Neuronal stem cell (in vitro differentiated cells): Measurements from ENCODE around the gene RABL6.
"Not testable (repeated sequence)": the region's sequence is repeated elsewhere in the genome, so short reads cannot be mapped to it uniquely, and the experiment has no call there.

Experiments
- DNase-seq: peaks from one replicate; pipeline ENCODE4 v3.0.0-alpha.2; 2013; ENCODE audit warnings: low spot score
- H2AFZ ChIP-seq: one replicate; pipeline ENCODE4 v1.6.1; 2013; ENCODE audit warnings: mild to moderate bottlenecking, low read length, inconsistent platforms
- H2AK5ac ChIP-seq: 2 replicates; pipeline ENCODE4 v1.6.1; 2013; ENCODE audit warnings: low read depth, mild to moderate bottlenecking, inconsistent platforms, low read length, moderate library complexity, mixed read lengths
- H2BK120ac ChIP-seq: 2 replicates; pipeline ENCODE4 v1.6.1; 2013; ENCODE audit warnings: low read depth, mild to moderate bottlenecking, inconsistent platforms, low read length, moderate library complexity, mixed read lengths
- H2BK12ac ChIP-seq: one replicate; pipeline ENCODE4 v1.6.1; 2013; ENCODE audit warnings: low read length, inconsistent platforms
- H2BK15ac ChIP-seq: 2 replicates; pipeline ENCODE4 v1.6.1; 2013; ENCODE audit warnings: mild to moderate bottlenecking, low read length, inconsistent platforms, mixed read lengths
- H2BK5ac ChIP-seq: one replicate; pipeline ENCODE4 v1.6.1; 2013; ENCODE audit warnings: inconsistent platforms, mild to moderate bottlenecking, low read length, moderate library complexity
- H3K14ac ChIP-seq: one replicate; pipeline ENCODE4 v1.6.1; 2013; ENCODE audit warnings: low read length, inconsistent platforms
- H3K18ac ChIP-seq: 2 replicates; pipeline ENCODE4 v1.6.1; 2013; ENCODE audit warnings: low read length, inconsistent platforms
- H3K23ac ChIP-seq: 2 replicates; pipeline ENCODE4 v1.6.1; 2013; ENCODE audit warnings: low read depth, mild to moderate bottlenecking, mixed read lengths, low read length, inconsistent platforms; ENCODE audit not compliant: poor library complexity
- H3K27ac ChIP-seq: replicated peaks from 3 replicates; pipeline ENCODE4 v1.5.1; 2013; ENCODE audit warnings: low read length, inconsistent platforms
- H3K27me3 ChIP-seq, 3 experiments: 2 replicates each; pipeline ENCODE4 v1.6.1; 2013; ENCODE audit warnings: low read length in 3 of 3, mild to moderate bottlenecking in 2 of 3, inconsistent platforms in 1 of 3, low read depth in 1 of 3, mixed read lengths in 1 of 3, moderate library complexity in 1 of 3; ENCODE audit not compliant: control insufficient read depth in 3 of 3, insufficient read depth in 3 of 3
- H3K36me3 ChIP-seq, 2 donors: replicated peaks in 1 of 2; 2 replicates each; pipeline ENCODE4 v1.6.1; 2013; ENCODE audit warnings: low read length in 2 of 2; ENCODE audit not compliant: control insufficient read depth in 2 of 2, insufficient read depth in 2 of 2
- H3K4ac ChIP-seq: 2 replicates; pipeline ENCODE4 v1.6.1; 2013; ENCODE audit warnings: inconsistent platforms, mild to moderate bottlenecking, low read length, moderate library complexity
- H3K4me1 ChIP-seq, 2 donors: 1 replicate in 1 of 2; 2 replicates in 1 of 2; pipeline ENCODE4 v1.6.1; 2013; ENCODE audit warnings: low read length in 2 of 2, low read depth in 1 of 2; ENCODE audit not compliant: control insufficient read depth in 2 of 2, insufficient read depth in 1 of 2
- H3K4me2 ChIP-seq: one replicate; pipeline ENCODE4 v1.6.1; 2013; ENCODE audit warnings: mild to moderate bottlenecking, low read length, inconsistent platforms; ENCODE audit not compliant: insufficient read depth, poor library complexity, severe bottlenecking
- H3K4me3 ChIP-seq, 2 donors: 2 replicates each; pipeline ENCODE4 v1.5.1; 2013; ENCODE audit warnings: low read length in 2 of 2, mild to moderate bottlenecking in 2 of 2, inconsistent platforms in 1 of 2, moderate library complexity in 1 of 2
- H3K79me1 ChIP-seq: one replicate; pipeline ENCODE4 v1.6.1; 2013; ENCODE audit warnings: low read depth, mild to moderate bottlenecking, inconsistent platforms, low read length, moderate library complexity
- H3K9ac ChIP-seq: one replicate; pipeline ENCODE4 v1.6.1; 2013; ENCODE audit warnings: mild to moderate bottlenecking, low read depth, low read length, inconsistent platforms; ENCODE audit not compliant: poor library complexity
- H3K9me3 ChIP-seq, 2 donors: replicated peaks in 1 of 2; 2 replicates each; pipeline versions ENCODE3 to v1.6.1; 2013; ENCODE audit warnings: low read length in 2 of 2, mild to moderate bottlenecking in 2 of 2, inconsistent platforms in 1 of 2, low read depth in 1 of 2, mixed read lengths in 1 of 2, moderate library complexity in 1 of 2; ENCODE audit not compliant: control insufficient read depth in 2 of 2, insufficient read depth in 1 of 2
- H4K8ac ChIP-seq: one replicate; pipeline ENCODE4 v1.6.1; 2013; ENCODE audit warnings: low read depth, mild to moderate bottlenecking, inconsistent platforms, low read length, moderate library complexity
- H4K91ac ChIP-seq: one replicate; pipeline ENCODE4 v1.6.1; 2013; ENCODE audit warnings: low read length, low read depth, mild to moderate bottlenecking, inconsistent platforms; ENCODE audit not compliant: poor library complexity
- WGBS, 2 donors: extraction: QIAGEN DNeasy Blood & Tissue Kit; methylation state at CpG; one replicate each; pipeline ENCODE4 v1.1.7; 2013; ENCODE audit warnings: missing lambda C conversion rate in 2 of 2, mixed read lengths in 1 of 2; ENCODE audit not compliant: insufficient read length in 2 of 2, insufficient replicate concordance in 1 of 2; ENCODE audit errors: extremely low coverage in 2 of 2; 5-methylcytosine and 5-hydroxymethylcytosine counted together

RABL6 gene

DNA sequence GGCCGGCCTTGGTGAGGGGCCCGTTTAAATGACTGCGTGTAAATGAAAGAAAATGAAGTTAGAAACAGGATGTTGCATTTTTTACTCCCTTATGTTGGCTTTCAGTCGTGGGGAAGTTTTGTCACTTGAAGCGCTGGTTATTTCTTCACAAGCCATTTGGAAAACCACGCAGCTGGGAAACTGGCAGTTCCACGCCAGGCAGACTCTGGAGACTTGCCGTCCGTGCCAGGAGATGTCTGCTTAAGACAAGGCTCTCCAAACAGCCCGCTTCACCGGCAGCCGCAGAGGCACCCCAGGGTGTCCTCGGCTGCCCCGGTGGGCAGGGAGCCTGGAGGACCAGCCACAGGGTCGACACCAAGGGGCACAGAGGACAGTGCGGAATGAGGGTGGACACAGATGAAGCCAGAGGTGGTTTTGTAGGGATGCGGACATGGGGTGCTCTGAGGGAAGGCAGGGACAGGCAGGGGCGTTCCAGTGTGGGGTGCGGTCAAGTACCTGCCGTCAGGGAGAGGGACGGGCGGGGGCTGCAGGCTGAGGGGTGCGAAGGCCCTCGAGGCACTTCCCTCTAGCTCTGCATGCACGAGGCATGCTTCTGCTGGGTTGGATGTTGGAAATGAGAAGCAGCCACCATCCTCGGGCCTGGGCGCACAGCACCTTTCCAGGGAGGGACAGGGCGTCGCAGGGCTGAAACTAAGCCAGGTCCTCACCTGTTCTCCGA is 23.4 kb downstream of the RABL6 start:
- WGBS, 2 donors = no CpG with 5 or more reads among the region's 30 CpGs
- Histone ChIP-seq H3K23ac (no peak overlapping the region), H3K4me2 (no peak overlapping the region)

DNA sequence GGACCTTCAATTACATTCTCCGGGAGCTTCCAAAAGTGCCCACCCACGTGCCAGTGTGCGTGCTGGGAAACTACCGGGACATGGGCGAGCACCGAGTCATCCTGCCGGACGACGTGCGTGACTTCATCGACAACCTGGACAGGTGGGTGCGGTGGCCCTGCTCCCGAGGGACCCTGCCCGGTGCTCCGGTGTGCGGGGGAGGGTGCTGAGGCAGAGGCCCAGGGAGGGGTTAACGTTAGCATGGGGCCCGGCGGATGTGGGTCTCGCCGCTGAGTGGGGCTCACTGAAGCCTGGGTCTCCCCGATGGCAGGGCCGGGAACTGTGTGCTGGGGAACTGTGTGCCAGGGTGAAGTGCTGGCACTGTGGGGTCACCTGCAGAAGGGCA is 24.0 kb downstream of the RABL6 start:
- Histone ChIP-seq H3K4ac (no peak overlapping the region), H3K4me3 (peak overlapping the region in 1 of 2 donors; percentile 52), H3K9ac (no peak overlapping the region), H2BK5ac (no peak overlapping the region), H3K79me1 (peaks cover 5% of the 10 kb centered on the region), H3K4me2 (no peak overlapping the region), H3K27me3 (no peaks in the 10 kb centered on the region), H3K4me1 (no peaks in the 10 kb centered on the region), H3K18ac (no peak overlapping the region), H3K9me3 (no peaks in the 10 kb centered on the region), H4K91ac (no peak overlapping the region), H3K27ac (no peak overlapping the region), H2AFZ (no peak overlapping the region), H2BK120ac (no peak overlapping the region), H3K36me3 (peaks cover 63 to 84% of the 10 kb centered on the region in 2 donors), H2AK5ac (no peak overlapping the region), H3K23ac (peak overlapping the region; percentile 52), H3K14ac (no peak overlapping the region), H2BK12ac (no peak overlapping the region), H2BK15ac (no peak overlapping the region), H4K8ac (no peak overlapping the region)
- WGBS, 2 donors = no CpG with 5 or more reads among the region's 23 CpGs
- DNase-seq = no peak

More for the DNA sequence above, 23.4 kb downstream of the RABL6 start:
- Histone ChIP-seq H3K4ac (no peak overlapping the region), H3K79me1 (peaks cover 9% of the 10 kb centered on the region), H4K8ac (no peak overlapping the region), H2BK12ac (no peak overlapping the region), H3K27me3 (no peaks in the 10 kb centered on the region), H2BK5ac (no peak overlapping the region), H3K36me3 (peaks cover 63 to 84% of the 10 kb centered on the region in 2 donors), H3K4me3 (peak overlapping the region in 1 of 2 donors; percentile 16), H2BK120ac (no peak overlapping the region), H3K27ac (no peak overlapping the region), H3K9me3 (no peaks in the 10 kb centered on the region), H3K14ac (no peak overlapping the region), H3K18ac (no peak overlapping the region), H3K4me1 (no peaks in the 10 kb centered on the region), H2AK5ac (no peak overlapping the region), H3K9ac (peak overlapping the region; percentile 14), H2BK15ac (no peak overlapping the region), H2AFZ (no peak overlapping the region), H4K91ac (no peak overlapping the region)
- no peak for DNase-seq

DNA sequence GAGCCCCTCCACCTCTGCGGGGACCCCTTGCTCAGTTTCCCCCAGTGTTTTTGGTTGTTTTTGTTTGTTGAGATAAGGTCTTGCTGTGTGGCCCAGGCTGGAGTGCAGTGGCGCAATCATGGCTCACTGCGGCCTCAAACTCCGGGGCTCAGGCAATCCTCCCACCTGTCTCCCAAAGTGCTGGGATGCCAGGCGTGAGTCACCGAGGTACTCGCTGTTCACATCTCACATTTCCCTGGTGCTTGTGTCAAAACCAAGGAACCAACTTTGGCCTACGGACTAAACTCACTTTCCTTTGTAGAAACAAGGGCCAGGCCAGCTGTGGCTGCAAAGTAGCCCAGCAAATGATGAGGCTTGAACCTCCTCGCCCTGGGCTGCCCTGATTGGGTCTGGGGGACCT is 24.8 kb downstream of the RABL6 start:
- no peak for DNase-seq
- H2BK5ac ChIP-seq = no peak overlapping the region
- peaks cover 7% of the 10 kb centered on the region for H3K79me1 ChIP-seq
- H2AK5ac ChIP-seq = no peak overlapping the region
- H3K18ac ChIP-seq = no peak overlapping the region
- H2BK12ac ChIP-seq = no peak overlapping the region
- H2BK15ac ChIP-seq = no peak overlapping the region
- no peak overlapping the region for H3K27ac ChIP-seq
- H3K36me3 ChIP-seq = peaks cover 59 to 82% of the 10 kb centered on the region in 2 donors
- H3K14ac ChIP-seq = no peak overlapping the region
- H2BK120ac ChIP-seq = no peak overlapping the region
- H3K4ac ChIP-seq = no peak overlapping the region
- H3K23ac ChIP-seq = no peak overlapping the region
- H3K9me3 ChIP-seq = no peaks in the 10 kb centered on the region
- H3K27me3 ChIP-seq = no peaks in the 10 kb centered on the region
- no peak overlapping the region for H4K8ac ChIP-seq
- no peak overlapping the region for H4K91ac ChIP-seq
- H2AFZ ChIP-seq = no peak overlapping the region
- WGBS, 2 donors = no CpG with 5 or more reads among the region's 9 CpGs
- no peaks in the 10 kb centered on the region for H3K4me1 ChIP-seq
- H3K9ac ChIP-seq = no peak overlapping the region
- H3K4me3 ChIP-seq = peak overlapping the region in 1 of 2 donors; percentile 25
- no peak overlapping the region for H3K4me2 ChIP-seq

DNA sequence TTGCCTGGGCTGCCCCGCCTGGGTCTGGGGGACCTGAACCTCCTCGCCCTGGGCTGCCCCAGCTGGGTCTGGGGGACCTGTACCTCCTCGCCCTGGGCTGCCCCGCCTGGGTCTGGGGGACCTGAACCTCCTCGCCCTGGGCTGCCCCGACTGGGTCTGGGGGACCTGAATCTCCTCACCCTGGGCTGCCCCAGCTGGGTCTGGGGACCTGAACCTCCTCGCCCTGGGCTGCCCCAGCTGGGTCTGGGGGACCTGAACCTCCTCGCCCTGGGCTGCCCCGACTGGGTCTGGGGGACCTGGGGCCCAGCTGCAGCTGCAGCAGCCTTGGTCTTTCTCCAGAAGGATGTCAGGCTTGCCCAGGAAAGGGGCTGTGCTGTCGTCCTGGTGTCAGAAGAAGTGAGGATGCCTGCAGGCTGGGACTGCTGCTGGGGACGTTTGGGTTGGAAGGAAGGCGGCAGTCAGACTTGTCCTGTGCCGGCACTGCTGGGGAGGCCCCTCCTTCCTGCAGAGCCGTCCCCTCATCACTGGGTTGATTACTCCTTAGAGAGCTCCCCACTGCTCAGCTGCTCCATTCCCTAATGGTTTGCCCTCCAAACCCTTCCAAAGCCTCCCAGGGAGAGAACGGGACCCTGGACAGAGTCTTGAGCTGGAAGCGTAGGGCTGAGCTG is 25.8 kb downstream of the RABL6 start:
- not testable (repeated sequence) for H3K18ac ChIP-seq, H3K4ac ChIP-seq, H3K4me3 ChIP-seq, H2BK12ac ChIP-seq, H3K14ac ChIP-seq, H4K91ac ChIP-seq, H3K9ac ChIP-seq, H3K27ac ChIP-seq, H3K27me3 ChIP-seq, H3K4me1 ChIP-seq, H3K4me2 ChIP-seq, H2AK5ac ChIP-seq, H4K8ac ChIP-seq, H3K9me3 ChIP-seq, H2BK15ac ChIP-seq, H2AFZ ChIP-seq, H2BK5ac ChIP-seq, H3K23ac ChIP-seq, H2BK120ac ChIP-seq, DNase-seq, H3K79me1 ChIP-seq
- no CpG with 5 or more reads among the region's 16 CpGs for WGBS, 2 donors
- H3K36me3 ChIP-seq = peaks cover 50 to 82% of the 10 kb centered on the region in 2 donors
